ENCODE results near the gene RNASEH2C. TPM values are rescaled to one million over a fixed set of nuclear protein-coding genes. Genes with fewer than 3 reads are reported as not detected.

RNASEH2C gene
- total RNA-seq, 1 donor from 2014 or later: 44.0 TPM

GRCh38 chr11:65726660-65727059, 6.1 kb upstream of the RNASEH2C start:
- peaks cover 9% of the 10 kb centered on the region for H3K27me3 Mint-ChIP-seq
- H3K27ac Mint-ChIP-seq: no peak overlapping the region
- no peak for TF ChIP-seq CTCF (IDR thresholded peaks at IDR 0.05; ENCODE audit: unreplicated experiment)
- peaks cover under 1% of the 10 kb centered on the region for H3K9me3 Mint-ChIP-seq (ENCODE audit: low read depth)
- no peak for DNase-seq (ENCODE audit: low spot score, unreplicated experiment)
- H3K4me3 Mint-ChIP-seq (ENCODE audit: low read depth): no peak overlapping the region
- no peaks in the 10 kb centered on the region for H3K4me1 Mint-ChIP-seq (ENCODE audit: low read depth)
- no peaks in the 10 kb centered on the region for H3K36me3 Mint-ChIP-seq (ENCODE audit: insufficient read depth)

- Mint-ChIP-seq H3K4me1 (ENCODE audit: low read depth) (peaks cover 13% of the 10 kb centered on the region), H3K36me3 (ENCODE audit: insufficient read depth) (peaks cover 3% of the 10 kb centered on the region), H3K4me3 (ENCODE audit: low read depth) (no peak overlapping the region), H3K9me3 (ENCODE audit: low read depth) (no peaks in the 10 kb centered on the region), H3K27ac (no peak overlapping the region), H3K27me3 (peaks cover 5% of the 10 kb centered on the region)
- DNase-seq (ENCODE audit: low spot score, unreplicated experiment): no peak
- TF ChIP-seq CTCF (IDR thresholded peaks at IDR 0.05; ENCODE audit: unreplicated experiment): no peak
Measured at GRCh38 chr11:65722261-65722660, 1.7 kb upstream of the RNASEH2C start.

- Mint-ChIP-seq H3K36me3 (ENCODE audit: insufficient read depth) (peaks cover 12% of the 10 kb centered on the region), H3K9me3 (ENCODE audit: low read depth) (no peaks in the 10 kb centered on the region), H3K27ac (peak overlapping the region; percentile 62), H3K4me1 (ENCODE audit: low read depth) (peaks cover 13% of the 10 kb centered on the region), H3K4me3 (ENCODE audit: low read depth) (peak overlapping the region; percentile 85), H3K27me3 (peaks cover 1% of the 10 kb centered on the region)
- no peak for DNase-seq (ENCODE audit: low spot score, unreplicated experiment)
- TF ChIP-seq CTCF (IDR thresholded peaks at IDR 0.05; ENCODE audit: unreplicated experiment): no peak
Measured at GRCh38 chr11:65719871-65720210, 757 bp downstream of the RNASEH2C start.

GRCh38 chr11:65718964-65719492, 1.6 kb downstream of the RNASEH2C start:
- TF ChIP-seq CTCF (IDR thresholded peaks at IDR 0.05; ENCODE audit: unreplicated experiment): no peak
- Mint-ChIP-seq H3K27ac (no peak overlapping the region), H3K36me3 (ENCODE audit: insufficient read depth) (peaks cover 17% of the 10 kb centered on the region), H3K4me1 (ENCODE audit: low read depth) (peaks cover 13% of the 10 kb centered on the region), H3K9me3 (ENCODE audit: low read depth) (no peaks in the 10 kb centered on the region), H3K4me3 (ENCODE audit: low read depth) (peak overlapping the region; percentile 85), H3K27me3 (no peaks in the 10 kb centered on the region)
- no peak for DNase-seq (ENCODE audit: low spot score, unreplicated experiment)

GRCh38 chr11:65718531-65718930, 2.1 kb downstream of the RNASEH2C start:
- Mint-ChIP-seq H3K27ac (no peak overlapping the region), H3K9me3 (ENCODE audit: low read depth) (no peaks in the 10 kb centered on the region), H3K27me3 (no peaks in the 10 kb centered on the region), H3K4me3 (ENCODE audit: low read depth) (peak overlapping the region; percentile 85), H3K36me3 (ENCODE audit: insufficient read depth) (peaks cover 21% of the 10 kb centered on the region), H3K4me1 (ENCODE audit: low read depth) (peaks cover 13% of the 10 kb centered on the region)
- TF ChIP-seq CTCF (IDR thresholded peaks at IDR 0.05; ENCODE audit: unreplicated experiment): no peak
- no peak for DNase-seq (ENCODE audit: low spot score, unreplicated experiment)
